ENCODE results near the gene SETD7.
"Not testable (repeated sequence)": the region's sequence is repeated elsewhere in the genome, so short reads cannot be mapped to it uniquely, and the experiment has no call there.

The SETD7 gene

DNA sequence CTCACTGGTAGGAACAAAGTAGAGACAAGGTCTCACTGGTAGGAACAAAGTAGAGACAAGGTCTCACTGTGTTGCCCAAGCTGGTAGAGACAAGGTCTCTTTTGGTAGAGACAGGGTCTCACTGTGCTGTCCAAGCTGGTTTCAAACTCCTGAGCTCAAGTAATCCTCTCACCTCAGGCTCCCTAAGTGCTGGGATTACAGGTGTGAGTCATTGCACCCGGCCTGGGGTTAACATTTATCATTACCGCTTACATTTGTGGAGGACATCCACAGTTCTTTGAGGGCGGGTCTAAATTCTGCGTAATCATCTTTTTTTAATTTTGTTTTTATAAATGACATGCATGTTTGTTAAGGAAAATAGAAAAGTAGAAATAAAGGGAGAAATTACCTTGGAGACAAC lies 90.1 kb downstream of the SETD7 start:
- DNase-seq (ENCODE audit: low read depth, low spot score): no peak

DNA sequence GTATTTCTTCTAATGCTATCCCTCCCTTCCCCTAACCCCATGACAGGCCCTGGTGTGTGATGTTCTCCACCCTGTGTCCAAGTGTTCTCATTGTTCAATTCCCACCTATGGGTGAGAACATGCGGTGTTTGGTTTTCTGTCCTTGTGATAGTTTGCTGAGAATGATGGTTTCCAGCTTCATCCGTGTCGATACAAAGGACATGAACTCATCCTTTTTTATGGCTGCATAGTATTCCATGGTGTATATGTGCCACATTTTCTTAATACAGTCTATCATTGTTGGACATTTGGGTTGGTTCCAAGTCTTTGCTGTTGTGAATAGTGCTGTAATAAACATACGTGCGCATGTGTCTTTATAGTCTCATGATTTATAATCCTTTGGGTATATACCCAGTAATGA lies 91.5 kb downstream of the SETD7 start:
- DNase-seq (ENCODE audit: low read depth, low spot score): not testable (repeated sequence)

DNA sequence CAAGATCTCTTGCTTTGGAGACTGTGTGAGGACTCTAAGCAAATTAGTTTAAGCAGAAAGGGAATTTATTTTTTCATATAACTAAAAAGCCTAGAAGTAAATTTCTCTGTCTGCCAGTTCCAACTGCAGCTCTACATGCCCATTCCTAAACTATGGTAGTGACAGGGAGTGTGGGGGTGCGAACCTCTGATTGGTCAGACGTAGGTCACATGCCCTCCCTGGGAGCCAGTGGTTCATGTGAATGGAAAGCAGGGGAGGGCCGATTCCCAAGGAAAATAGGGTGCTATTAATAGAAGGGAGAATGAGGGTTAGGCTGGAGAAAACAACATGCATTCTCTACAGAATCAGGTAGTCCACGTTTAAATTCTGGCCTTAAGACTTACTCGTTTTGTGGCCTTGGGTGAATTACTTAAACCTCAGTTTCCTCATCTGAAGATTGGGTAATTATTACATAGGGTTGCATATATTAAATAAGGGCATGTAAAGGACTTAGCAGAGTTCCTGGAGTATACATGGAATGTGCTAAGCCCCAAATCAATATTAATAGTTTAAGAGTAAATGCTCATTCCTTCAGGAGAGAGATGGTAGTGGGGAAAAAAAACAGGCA lies 94.9 kb downstream of the SETD7 start:
- no peak for DNase-seq (ENCODE audit: low read depth, low spot score)

DNA sequence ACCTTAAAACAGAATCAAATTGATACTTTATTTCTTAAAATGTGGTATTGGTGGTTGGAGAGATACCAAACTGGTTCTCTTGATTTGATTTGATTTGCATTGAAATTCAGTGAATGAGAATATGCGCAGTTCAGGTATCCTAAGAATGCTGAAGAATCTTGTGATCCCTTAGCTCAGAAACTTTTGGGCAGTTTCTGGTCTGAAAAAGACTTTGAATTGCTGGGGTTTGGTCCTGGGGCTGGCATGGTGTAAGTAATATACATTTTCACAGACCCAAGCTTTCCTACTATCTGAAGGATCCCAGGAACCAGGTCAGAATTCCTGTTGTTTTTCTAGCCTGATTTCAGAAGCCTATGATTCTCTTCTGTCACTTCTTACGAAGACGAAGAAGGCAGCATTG lies 95.5 kb downstream of the SETD7 start:
- peak; percentile 21 for DNase-seq (ENCODE audit: low read depth, low spot score)

DNA sequence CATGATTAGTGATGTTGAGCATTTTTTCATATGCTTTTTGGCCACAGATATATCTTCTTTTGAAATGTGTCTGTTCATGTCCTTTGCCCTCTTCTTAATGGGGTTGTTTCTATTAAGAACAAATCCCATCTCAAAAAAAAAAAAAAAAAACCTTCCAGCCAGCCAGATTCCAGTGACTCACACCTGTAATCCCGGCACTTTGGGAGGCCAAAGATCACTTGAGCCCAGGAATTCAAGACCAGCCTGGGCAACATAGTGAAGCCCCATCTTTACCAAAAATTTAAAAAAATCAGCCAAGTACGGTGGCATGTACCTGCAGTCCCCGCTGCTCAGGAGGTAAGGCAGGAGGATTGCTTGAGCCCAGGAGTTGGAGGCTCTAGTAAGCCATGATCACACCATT lies 97.0 kb downstream of the SETD7 start:
- DNase-seq (ENCODE audit: low read depth, low spot score): no peak

DNA sequence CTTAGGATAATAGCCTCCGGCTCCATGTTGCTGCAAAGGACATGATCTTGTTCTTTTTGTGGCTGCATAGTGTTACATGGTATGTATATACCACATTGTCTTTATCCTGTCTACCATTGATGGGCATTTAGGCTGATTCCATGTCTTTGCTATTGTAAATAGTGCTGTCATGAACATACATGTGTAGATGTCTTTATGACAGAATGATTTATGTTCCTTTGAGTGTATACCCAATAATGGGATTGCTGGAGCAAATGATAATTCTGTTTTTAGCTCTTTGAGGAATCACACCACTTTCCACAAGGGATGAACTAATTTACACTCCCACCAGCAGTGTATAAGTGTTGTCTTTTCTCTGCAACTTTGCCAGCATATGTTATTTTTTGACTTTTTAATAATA lies 97.5 kb downstream of the SETD7 start:
- no peak for DNase-seq (ENCODE audit: low read depth, low spot score)

DNA sequence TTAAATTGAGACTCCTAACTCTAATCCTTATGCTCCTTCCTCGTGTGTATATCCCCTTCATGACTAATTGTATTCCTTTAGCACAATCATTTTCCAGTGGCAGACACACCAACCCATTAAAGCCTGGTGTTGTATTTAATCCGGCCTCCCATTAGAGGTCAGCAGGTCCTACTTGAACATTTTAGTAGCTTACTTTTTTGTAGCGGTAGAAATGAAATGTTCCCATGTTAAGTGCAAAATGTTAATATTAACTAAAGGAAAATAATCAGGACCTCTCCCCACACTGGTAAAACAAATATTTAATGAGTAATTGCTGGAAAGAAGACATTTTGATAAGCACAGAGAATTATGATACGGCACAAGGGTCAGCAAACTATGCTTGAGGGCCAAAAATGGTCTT lies 98.7 kb downstream of the SETD7 start:
- no peak for DNase-seq (ENCODE audit: low read depth, low spot score)

DNA sequence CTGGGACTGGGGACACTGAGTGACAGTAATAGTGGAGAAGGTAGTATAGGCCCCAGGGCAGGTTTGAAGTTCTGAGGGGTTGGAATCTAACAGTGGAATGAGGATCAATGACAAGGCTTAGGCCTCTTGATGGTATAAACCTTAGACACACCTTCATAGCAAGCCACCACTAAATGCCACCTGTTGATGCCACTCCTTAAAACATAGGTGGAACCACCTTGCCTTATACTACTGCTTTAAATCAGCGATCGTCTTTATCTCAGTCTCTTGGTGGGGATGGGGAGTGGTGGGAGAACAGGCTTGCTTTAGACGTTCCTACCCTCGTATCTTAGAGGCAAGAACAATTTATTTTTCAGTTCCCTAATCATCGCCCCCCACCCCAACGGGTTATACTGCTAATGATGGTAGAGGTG lies 100.9 kb downstream of the SETD7 start:
- DNase-seq (ENCODE audit: low read depth, low spot score): no peak

DNA sequence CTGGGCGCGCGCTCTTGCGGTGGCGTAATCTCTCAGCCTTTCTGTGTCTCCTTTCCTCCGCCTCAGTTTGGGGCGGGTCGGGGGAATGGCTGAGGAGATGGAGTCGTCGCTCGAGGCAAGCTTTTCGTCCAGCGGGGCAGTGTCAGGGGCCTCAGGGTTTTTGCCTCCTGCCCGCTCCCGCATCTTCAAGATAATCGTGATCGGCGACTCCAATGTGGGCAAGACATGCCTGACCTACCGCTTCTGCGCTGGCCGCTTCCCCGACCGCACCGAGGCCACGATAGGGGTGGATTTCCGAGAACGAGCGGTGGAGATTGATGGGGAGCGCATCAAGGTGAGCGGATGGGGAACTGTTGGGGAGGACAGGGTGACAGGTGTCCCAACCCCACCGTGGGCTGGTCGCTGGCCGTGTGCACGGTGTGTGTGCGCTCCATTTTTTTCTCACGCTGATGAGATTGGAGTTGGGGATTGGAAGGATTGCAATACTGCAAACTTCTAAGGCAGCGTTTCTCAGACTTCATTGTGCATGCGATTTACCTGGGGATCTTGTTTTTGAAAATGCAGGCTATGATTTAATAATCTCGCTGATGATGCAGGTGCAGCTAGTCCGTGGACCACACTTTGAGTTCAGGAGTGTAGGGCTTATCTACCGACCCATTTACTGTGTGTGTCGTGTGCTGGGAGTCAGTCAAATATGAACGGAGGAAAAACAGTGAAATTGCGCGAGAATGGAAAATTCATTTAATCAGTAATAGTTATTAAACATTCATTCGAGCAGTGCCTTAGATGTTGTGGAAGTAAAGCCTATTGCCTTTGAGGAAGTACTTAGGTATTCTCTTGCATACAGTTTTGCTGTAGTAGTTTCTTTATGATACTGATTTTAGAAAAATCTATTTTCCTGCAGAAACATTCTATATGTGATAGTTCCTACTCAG lies 101.6 kb downstream of the SETD7 start, which contains the start of gene RAB33B:
Gene RAB33B, plus strand, starts transcription at position 11 of the 935 bp plus-strand sequence. Its CDS starts 75 bp downstream, at position 86.
- no peak for DNase-seq (ENCODE audit: low read depth, low spot score)

DNA sequence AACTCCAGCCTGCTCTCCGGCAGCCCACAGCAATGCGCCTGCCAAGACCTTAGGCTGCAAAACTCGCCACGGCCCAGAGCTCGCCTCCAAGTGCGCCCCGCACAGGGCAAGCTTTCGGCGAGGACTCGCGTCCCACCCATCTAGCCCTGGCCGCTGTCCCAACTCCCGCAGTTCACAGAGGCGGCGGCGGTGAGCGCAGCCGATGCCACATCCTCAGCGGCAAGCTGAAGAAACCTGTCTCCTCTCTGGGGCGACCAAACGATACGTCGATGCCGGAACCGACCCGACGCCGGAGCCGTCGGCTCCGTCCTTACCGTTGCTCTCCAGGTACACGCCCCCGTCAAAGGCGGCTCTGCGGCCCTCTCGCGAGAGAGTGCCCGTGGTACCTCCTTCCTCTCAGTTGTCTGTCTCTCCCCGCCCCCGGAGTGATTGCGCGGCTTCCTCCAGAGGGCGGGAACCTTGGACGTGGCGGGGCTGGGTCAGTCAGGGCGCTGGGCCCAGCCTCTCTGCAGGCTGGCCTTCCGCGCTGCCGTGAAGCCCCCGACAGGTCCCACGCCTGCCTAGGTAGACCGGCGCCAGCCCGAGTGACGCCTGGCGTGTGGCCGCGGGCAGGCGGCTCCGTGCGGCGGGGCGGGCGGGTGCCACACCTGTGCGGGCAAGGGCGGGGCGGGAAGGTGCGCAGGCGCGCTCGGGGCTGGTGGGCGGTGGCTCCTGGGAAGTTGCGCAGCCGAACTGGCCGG lies 102.5 kb downstream of the SETD7 start:
- peak; percentile 99 for DNase-seq (ENCODE audit: low read depth, low spot score)

DNA sequence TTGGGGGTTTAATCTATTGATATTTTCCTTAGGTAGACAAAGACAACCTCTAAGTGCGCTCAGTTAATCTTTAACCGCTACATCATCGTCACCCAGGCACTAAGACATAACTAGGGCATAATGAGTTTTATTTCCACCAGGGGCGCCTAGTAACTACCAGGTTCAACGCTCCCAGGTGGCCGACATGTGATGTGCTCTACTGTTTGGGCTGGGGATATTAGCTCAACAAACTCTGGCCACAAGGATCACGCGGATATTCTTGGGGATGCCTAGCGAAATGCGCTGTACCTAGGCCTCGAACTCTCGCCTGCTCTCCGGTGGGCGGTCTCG lies 103.0 kb downstream of the SETD7 start:
- DNase-seq (ENCODE audit: low read depth, low spot score): no peak

DNA sequence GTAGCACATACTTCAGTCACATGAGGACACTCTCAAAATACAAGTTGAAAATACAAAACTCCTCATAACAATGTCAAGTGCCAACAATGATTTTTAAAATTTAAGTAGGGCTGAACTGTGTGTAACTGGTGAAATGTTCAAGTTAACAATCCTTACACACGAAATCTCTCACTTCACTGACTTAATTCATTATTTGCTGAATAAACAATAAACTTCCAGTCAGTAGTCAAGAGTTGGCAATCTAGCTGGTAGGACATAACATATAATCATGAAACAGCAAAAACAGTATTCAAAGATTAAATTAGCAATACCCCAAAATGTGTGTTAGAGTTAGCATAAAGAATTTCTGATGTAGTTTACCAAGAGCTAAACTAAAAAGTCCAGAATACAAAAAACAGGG lies 104.0 kb downstream of the SETD7 start:
- DNase-seq (ENCODE audit: low read depth, low spot score): no peak

DNA sequence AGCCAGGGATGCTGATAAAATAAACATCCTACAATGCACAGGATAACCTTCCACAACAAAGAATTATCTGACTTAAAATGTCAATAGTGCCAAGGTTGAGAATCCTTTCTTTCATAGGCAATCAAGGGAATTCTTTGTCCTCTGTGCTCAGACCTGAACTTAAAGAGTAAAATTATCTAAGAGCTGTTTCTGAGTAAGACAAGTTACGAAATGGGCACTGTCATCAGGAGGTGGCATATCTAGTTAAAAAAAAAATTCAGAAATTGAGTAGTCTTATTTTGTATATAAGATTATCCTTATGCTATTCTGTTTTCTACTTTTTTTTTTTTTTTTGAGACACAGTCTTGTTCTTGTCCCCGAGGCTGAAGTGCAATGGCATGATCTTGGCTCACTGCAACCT lies 105.4 kb downstream of the SETD7 start:
- no peak for DNase-seq (ENCODE audit: low read depth, low spot score)

DNA sequence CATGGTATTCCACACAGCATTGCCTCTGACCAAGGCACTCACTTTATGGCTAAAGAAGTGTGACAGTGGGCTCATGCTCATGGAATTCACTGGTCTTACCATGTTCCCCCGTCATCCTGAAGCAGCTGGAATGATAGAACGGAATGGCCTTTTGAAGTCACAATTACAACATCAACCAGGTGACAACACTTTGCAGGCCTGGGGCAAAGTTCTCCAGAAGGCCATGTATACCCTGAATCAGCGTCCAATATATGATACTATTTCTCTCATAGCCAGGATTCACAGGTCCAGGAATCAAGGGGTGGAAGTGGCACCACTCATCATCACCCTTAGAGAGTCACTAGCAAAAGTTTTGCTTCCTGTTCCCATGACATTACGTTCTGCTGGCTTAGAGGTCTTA lies 108.9 kb downstream of the SETD7 start:
- not testable (repeated sequence) for DNase-seq (ENCODE audit: low read depth, low spot score)

All from astrocyte of the hippocampus (primary cell).